HepG2 (cell line): Measurements from ENCODE around the gene P3H3.

Experiments
- BHLHE40 ChIP-seq: IDR thresholded peaks from 2 replicates; pipeline ENCODE4 v1.6.1; 2011; ENCODE audit warnings: low read length, improper control_type of control experiment
- CREB1 ChIP-seq, 2 experiments: fragments of 450-650 bp in 1 of 2; IDR thresholded peaks; 2 replicates each; pipeline ENCODE4 v1.6.1; 2016 to 2017; ENCODE audit warnings: control low read depth in 1 of 2, mild to moderate bottlenecking in 1 of 2, missing compliant biosample characterization in 1 of 2, missing genetic modification characterization in 1 of 2
- HMG20B ChIP-seq: conservative IDR thresholded peaks from 2 replicates; pipeline ENCODE4 v1.6.1; 2016; ENCODE audit warnings: missing genetic modification reagents, missing compliant biosample characterization
- KLF16 ChIP-seq, 2 experiments: sonication (generic) in 1 of 2; formaldehyde crosslinking in 1 of 2; IDR thresholded peaks; 2 replicates each; pipeline versions ENCODE4 v1.6.1 to v1.8.0; 2016 to 2023; ENCODE audit warnings: missing genetic modification reagents in 2 of 2, missing compliant biosample characterization in 1 of 2
- ZNF10 ChIP-seq: sonication (generic); formaldehyde crosslinking; IDR thresholded peaks from 2 replicates; pipeline ENCODE4 v1.4.0; 2020; ENCODE audit warnings: mild to moderate bottlenecking, low read depth, missing genetic modification reagents, borderline replicate concordance
- ZNF782 ChIP-seq: sonication (generic); formaldehyde crosslinking; IDR thresholded peaks from 2 replicates; pipeline ENCODE4 v1.4.0; 2020; ENCODE audit warnings: missing genetic modification reagents, mild to moderate bottlenecking, borderline replicate concordance
- TF ChIP-seq, protein P1 (sequence below): sonication (generic); formaldehyde crosslinking; conservative IDR thresholded peaks from 2 replicates; pipeline ENCODE4 v1.4.0; 2020; ENCODE audit warnings: missing genetic modification reagents
- TF ChIP-seq, protein P2 (sequence below): sonication (generic); formaldehyde crosslinking; IDR thresholded peaks from 2 replicates; pipeline ENCODE4 v1.5.0; 2020; ENCODE audit warnings: mild to moderate bottlenecking, missing genetic modification reagents, moderate library complexity
- TF ChIP-seq, protein P3 (sequence below): sonication (generic); formaldehyde crosslinking; IDR thresholded peaks from 2 replicates; pipeline ENCODE4 v1.8.0; 2022; ENCODE audit warnings: missing genetic modification reagents, mild to moderate bottlenecking, moderate library complexity, borderline replicate concordance
- TF ChIP-seq, protein P4 (sequence below): sonication (generic); formaldehyde crosslinking; IDR thresholded peaks from 2 replicates; pipeline ENCODE4 v1.5.0; 2020; ENCODE audit warnings: mild to moderate bottlenecking, missing genetic modification reagents
- TF ChIP-seq, protein P5 (sequence below): sonication (generic); formaldehyde crosslinking; IDR thresholded peaks from 2 replicates; pipeline ENCODE4 v1.5.1; 2020; ENCODE audit warnings: mild to moderate bottlenecking, missing genetic modification reagents, moderate library complexity
- TF ChIP-seq, protein P6 (sequence below): sonication (generic); formaldehyde crosslinking; IDR thresholded peaks from 2 replicates; pipeline ENCODE4 v1.4.0; 2020; ENCODE audit warnings: low read depth, mild to moderate bottlenecking, missing genetic modification reagents

DNA sequence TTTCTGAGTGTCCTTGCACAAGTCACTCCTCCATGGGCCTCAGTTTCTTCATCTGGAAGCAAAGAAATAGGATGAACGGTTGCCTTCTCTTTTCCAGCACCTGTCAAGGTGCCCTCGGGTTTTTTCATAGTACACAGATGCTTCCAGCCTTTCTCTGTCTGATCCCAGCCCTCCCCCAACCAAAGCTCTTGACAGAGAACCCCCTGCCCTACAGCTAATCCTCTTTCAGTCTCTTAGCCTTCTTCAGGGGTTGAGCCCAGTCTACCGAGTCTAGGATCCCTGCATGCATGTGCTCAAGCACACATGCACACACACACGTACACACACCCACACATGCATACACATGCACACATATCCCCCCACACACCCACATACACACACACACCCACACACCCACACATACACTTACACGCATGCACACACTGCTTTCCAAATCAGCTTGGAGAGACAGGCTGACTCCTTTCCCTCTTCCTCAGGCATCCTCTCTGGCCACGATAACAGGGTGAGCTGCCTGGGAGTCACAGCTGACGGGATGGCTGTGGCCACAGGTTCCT, 18.2 kb downstream of the P3H3 start:
- TF ChIP-seq, protein P1, sequence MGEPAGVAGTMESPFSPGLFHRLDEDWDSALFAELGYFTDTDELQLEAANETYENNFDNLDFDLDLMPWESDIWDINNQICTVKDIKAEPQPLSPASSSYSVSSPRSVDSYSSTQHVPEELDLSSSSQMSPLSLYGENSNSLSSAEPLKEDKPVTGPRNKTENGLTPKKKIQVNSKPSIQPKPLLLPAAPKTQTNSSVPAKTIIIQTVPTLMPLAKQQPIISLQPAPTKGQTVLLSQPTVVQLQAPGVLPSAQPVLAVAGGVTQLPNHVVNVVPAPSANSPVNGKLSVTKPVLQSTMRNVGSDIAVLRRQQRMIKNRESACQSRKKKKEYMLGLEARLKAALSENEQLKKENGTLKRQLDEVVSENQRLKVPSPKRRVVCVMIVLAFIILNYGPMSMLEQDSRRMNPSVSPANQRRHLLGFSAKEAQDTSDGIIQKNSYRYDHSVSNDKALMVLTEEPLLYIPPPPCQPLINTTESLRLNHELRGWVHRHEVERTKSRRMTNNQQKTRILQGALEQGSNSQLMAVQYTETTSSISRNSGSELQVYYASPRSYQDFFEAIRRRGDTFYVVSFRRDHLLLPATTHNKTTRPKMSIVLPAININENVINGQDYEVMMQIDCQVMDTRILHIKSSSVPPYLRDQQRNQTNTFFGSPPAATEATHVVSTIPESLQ (CRISPR knock-in tag): no peak
- TF ChIP-seq BHLHE40 (no peak), CREB1 (IDR thresholded peaks at IDR 0.05) (no peak), CREB1 (CRISPR knock-in tag; IDR thresholded peaks at IDR 0.05) (no peak), ZNF10 (no peak), KLF16 (CRISPR knock-in tag; IDR thresholded peaks at IDR 0.05) (no peak), HMG20B (CRISPR knock-in tag) (no peak), ZNF782 (CRISPR knock-in tag) (no peak)
- TF ChIP-seq, protein P2, sequence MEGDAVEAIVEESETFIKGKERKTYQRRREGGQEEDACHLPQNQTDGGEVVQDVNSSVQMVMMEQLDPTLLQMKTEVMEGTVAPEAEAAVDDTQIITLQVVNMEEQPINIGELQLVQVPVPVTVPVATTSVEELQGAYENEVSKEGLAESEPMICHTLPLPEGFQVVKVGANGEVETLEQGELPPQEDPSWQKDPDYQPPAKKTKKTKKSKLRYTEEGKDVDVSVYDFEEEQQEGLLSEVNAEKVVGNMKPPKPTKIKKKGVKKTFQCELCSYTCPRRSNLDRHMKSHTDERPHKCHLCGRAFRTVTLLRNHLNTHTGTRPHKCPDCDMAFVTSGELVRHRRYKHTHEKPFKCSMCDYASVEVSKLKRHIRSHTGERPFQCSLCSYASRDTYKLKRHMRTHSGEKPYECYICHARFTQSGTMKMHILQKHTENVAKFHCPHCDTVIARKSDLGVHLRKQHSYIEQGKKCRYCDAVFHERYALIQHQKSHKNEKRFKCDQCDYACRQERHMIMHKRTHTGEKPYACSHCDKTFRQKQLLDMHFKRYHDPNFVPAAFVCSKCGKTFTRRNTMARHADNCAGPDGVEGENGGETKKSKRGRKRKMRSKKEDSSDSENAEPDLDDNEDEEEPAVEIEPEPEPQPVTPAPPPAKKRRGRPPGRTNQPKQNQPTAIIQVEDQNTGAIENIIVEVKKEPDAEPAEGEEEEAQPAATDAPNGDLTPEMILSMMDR (CRISPR knock-in tag): no peak
- TF ChIP-seq, protein P3, sequence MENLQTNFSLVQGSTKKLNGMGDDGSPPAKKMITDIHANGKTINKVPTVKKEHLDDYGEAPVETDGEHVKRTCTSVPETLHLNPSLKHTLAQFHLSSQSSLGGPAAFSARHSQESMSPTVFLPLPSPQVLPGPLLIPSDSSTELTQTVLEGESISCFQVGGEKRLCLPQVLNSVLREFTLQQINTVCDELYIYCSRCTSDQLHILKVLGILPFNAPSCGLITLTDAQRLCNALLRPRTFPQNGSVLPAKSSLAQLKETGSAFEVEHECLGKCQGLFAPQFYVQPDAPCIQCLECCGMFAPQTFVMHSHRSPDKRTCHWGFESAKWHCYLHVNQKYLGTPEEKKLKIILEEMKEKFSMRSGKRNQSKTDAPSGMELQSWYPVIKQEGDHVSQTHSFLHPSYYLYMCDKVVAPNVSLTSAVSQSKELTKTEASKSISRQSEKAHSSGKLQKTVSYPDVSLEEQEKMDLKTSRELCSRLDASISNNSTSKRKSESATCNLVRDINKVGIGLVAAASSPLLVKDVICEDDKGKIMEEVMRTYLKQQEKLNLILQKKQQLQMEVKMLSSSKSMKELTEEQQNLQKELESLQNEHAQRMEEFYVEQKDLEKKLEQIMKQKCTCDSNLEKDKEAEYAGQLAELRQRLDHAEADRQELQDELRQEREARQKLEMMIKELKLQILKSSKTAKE (CRISPR knock-in tag): no peak
- TF ChIP-seq, protein P4, sequence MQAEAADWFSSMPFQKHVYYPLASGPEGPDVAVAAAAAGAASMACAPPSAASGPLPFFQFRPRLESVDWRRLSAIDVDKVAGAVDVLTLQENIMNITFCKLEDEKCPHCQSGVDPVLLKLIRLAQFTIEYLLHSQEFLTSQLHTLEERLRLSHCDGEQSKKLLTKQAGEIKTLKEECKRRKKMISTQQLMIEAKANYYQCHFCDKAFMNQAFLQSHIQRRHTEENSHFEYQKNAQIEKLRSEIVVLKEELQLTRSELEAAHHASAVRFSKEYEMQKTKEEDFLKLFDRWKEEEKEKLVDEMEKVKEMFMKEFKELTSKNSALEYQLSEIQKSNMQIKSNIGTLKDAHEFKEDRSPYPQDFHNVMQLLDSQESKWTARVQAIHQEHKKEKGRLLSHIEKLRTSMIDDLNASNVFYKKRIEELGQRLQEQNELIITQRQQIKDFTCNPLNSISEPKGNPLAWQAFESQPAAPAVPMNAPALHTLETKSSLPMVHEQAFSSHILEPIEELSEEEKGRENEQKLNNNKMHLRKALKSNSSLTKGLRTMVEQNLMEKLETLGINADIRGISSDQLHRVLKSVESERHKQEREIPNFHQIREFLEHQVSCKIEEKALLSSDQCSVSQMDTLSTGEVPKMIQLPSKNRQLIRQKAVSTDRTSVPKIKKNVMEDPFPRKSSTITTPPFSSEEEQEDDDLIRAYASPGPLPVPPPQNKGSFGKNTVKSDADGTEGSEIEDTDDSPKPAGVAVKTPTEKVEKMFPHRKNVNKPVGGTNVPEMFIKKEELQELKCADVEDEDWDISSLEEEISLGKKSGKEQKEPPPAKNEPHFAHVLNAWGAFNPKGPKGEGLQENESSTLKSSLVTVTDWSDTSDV (CRISPR knock-in tag): no peak
- TF ChIP-seq, protein P5, sequence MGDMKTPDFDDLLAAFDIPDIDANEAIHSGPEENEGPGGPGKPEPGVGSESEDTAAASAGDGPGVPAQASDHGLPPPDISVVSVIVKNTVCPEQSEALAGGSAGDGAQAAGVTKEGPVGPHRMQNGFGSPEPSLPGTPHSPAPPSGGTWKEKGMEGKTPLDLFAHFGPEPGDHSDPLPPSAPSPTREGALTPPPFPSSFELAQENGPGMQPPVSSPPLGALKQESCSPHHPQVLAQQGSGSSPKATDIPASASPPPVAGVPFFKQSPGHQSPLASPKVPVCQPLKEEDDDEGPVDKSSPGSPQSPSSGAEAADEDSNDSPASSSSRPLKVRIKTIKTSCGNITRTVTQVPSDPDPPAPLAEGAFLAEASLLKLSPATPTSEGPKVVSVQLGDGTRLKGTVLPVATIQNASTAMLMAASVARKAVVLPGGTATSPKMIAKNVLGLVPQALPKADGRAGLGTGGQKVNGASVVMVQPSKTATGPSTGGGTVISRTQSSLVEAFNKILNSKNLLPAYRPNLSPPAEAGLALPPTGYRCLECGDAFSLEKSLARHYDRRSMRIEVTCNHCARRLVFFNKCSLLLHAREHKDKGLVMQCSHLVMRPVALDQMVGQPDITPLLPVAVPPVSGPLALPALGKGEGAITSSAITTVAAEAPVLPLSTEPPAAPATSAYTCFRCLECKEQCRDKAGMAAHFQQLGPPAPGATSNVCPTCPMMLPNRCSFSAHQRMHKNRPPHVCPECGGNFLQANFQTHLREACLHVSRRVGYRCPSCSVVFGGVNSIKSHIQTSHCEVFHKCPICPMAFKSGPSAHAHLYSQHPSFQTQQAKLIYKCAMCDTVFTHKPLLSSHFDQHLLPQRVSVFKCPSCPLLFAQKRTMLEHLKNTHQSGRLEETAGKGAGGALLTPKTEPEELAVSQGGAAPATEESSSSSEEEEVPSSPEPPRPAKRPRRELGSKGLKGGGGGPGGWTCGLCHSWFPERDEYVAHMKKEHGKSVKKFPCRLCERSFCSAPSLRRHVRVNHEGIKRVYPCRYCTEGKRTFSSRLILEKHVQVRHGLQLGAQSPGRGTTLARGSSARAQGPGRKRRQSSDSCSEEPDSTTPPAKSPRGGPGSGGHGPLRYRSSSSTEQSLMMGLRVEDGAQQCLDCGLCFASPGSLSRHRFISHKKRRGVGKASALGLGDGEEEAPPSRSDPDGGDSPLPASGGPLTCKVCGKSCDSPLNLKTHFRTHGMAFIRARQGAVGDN (CRISPR knock-in tag): no peak
- TF ChIP-seq, protein P6, sequence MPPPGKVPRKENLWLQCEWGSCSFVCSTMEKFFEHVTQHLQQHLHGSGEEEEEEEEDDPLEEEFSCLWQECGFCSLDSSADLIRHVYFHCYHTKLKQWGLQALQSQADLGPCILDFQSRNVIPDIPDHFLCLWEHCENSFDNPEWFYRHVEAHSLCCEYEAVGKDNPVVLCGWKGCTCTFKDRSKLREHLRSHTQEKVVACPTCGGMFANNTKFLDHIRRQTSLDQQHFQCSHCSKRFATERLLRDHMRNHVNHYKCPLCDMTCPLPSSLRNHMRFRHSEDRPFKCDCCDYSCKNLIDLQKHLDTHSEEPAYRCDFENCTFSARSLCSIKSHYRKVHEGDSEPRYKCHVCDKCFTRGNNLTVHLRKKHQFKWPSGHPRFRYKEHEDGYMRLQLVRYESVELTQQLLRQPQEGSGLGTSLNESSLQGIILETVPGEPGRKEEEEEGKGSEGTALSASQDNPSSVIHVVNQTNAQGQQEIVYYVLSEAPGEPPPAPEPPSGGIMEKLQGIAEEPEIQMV (CRISPR knock-in tag): no peak
